Cortex of kidney (tissue), 1 donor: ENCODE data around the gene TRMT2B.
"Not testable (repeated sequence)": the region's sequence is repeated elsewhere in the genome, so short reads cannot be mapped to it uniquely, and the experiment has no call there.

ENCODE experiments used
- DNase-seq: peaks from one replicate; lab custom pipeline; 2025; lab: John Stamatoyannopoulos, UW

TRMT2B gene

DNA sequence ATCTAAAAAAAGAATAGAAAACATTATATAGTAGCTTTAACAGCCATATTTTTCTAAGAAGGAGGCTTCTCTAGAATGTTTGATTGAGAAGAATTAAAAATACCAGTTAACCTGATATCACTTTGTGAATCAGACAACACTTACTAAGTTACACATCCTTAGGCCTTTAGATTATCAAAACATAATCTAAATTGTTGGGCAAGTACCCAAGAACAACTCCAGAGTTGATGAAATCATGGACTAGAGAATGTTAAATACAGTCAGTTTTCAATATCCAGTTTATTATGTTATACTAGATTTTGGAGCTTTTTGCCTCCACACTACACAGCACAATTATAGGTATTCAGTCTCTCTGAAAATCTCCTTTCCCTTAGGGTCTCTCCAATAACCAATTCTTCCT is 42.8 kb downstream of the TRMT2B start:
- DNase-seq = no peak

DNA sequence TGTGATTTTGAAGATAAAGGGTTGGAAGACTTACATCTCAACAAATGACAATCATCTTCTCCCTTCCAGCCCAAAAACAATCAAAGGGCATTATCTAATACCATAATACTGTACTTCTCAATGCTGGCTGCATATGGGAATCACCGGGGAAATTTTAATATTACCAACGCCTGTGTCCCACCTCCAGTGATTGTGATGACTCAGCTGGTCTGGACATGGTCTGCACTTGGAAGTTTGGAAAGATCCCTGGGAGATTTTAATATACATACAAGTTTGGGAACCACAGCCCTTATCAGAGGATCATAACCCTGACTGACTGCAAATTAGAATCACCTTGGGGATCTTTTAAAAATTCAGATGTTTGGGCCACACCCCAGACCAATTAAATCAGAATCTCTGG is 52.5 kb downstream of the TRMT2B start:
- DNase-seq = no peak

DNA sequence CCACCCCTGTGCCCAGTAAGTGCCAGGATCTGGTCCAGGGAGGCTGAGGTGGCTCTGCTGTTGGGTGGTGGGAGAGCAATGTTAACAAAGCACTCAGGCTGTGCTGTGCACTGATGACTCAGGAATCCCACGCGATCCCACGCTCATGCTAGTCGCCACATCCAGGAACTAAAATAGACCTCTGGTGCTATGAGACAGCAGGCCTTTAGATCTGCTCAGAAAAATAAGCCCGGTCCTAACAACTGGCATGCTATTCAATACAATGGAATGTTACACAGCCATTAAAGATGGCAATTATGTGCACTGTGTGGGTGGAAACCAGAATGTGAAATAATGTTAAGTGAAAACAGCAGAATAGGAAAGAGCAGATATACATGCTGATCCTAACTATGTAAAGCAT is 56.4 kb downstream of the TRMT2B start:
- no peak for DNase-seq

DNA sequence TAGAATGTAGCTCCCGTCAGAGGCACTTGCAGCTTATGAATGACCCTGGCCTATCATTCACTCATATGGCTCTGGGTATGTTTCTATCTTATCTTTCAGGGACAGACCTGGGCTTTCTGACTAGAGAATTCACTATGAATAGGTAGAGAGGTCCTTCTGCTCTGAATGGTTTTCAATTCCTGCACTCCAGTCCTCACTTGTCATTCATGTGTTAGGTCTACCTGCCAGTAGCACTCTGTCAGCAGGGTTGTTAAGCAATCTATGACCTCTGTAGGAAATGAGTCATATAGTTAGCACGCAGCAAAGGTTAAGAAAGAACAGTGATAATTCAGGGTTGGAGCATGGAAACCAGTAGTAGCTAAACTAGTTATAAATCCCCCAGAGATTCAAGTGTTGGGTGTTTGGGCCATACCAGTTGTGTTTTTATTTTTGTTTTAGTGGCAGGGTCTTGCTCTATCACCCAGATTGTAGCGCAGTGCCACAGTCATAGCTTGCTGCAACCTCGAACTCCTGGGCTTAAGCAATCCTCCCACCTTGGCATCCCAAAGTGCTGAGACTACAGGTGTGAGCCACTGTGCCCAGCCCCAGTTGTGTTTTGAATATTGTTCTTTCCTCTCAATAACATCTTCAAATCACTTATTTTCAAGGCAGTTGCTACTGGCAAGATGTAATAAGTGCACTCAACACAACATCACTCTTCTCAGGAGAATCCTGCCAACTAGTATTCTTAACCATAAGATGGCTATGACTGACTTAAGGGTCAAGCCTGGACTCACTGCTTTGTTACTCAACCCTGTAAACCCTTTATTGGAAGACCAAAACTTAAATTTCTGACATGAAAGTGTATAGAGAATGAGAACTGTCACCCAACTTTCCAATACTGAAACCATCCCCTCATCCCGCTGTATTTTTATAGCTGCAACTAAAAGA is 57.3 kb downstream of the TRMT2B start:
- no peak for DNase-seq

DNA sequence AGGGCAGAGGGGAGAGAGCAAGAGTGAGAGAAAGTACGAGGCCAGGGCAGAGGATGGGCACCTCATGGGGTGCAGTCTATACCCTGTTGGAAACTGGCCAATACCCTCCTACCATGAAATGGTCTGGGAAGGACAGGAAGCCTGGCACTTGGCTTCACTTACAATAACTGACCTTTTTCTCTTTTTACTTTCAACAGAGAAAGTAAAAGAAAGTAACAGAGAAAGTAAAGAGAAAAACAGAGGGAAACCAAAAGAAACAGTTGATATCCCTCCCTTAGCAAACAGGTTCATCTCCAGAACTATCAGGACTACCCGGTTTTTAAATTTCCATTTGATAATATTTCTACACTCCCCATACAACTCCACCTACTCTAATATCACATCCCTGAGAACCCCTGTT is 61.8 kb downstream of the TRMT2B start:
- DNase-seq = no peak

DNA sequence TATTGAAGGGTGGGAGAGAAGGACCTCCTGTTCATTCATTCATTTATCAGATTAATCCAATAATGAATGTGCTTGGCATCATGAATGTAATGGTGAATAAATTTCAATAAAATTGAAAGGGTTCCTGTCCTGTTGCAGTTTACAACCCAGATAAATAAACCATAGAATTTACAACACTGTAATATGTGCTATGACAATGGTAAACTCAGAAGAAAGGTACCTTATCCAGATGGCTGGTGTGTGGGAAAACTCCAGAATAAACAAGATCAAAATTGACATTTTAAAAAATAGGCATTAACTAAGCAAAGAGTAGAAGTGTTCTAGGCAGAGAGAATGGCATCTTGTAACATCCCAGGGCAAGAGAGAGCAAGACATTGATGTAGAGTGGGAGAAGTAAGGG is 67.1 kb downstream of the TRMT2B start:
- DNase-seq = no peak

DNA sequence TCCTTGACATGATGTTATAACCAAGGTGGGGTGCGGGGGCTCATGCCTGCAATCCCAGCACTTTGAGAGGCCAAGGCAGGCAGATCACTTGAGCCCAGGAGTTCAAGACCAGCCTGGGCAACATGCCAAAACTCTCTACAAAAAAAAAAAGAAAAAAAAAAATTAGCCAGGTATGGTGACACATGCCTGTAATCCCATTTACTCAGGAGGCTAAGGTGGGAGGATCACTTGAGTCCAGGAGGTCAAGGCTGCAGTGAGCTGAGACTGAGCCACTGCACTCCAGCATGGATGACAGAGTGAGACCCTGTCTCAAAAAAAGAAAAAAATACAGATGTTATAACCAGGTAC is 70.4 kb downstream of the TRMT2B start:
- not testable (repeated sequence) for DNase-seq

DNA sequence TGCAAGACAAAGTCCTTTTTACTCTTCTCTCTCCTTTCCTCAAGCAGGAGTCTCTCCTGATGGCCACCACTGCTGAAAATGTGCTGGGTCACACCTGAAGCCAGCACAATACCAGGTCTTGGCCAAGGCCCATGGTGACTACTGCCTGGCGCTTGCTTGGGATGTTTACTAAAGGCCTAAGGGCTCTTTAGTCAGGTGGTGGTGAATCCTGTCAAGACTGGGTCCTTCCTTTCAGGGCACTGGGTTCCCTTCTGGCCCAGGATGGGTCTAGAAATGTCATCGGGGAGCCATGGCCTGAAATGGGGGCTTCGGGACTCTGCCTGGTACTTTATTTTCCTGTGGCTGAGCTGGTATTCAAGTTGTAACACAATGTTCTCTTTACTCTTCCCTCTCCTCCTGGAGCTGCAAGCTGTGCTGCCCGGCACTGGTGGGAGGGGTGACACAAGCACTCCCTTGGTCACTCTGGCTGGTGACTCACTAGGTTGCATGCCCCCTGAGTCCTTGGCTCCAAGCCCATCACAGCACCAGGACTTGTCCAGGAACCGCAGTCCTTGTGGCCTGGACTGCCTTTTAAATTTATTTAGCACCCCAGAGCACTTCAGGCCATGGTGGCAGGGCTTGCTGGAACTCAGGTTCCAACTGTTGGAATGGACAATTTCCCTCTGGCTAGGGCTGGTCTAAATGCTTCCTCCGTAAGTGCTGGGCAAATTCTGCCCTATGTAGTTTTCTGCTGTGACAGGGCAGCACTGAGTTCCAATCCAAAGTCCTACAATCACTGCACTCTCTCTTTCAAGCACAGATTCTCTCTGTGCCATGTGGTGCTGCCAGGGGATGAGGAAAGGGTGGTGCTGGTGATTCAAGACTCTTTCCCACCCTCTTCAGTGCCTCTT is 71.1 kb downstream of the TRMT2B start:
- DNase-seq = no peak

DNA sequence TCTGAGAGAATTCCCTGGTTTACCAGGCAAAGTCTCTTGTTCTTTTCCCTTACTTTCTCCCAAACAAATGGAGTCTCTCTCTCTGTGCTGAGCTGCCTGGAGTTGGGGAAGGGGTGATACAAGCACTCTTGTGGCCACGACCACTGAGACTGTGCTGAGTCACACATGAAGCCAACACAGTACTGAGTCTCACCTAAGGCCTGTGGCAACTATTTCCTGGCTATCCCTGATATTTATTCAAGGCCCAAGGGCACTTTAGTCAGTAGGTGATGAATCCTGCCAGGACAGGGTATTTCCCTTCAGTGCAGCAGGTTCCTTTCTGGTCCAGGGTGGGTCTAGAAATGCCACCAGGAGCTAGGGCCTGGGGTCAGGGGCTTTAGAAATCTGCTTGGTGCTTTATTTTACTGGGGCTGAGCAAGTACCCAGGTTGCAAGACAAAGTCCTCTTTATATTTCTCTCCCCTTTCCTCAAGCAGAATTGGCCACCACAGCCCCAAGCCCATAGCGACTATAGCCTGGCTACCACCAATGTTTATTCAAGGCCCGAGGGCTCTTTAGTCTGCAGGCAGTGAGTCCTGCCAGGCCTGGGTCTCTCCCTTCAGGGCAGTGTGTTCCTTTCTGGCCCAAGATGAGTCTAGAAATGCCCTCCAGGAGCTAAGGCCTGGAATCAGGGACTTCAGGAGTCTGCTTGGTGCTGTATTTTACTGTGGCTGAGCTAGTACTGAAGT is 71.9 kb downstream of the TRMT2B start:
- no peak for DNase-seq

DNA sequence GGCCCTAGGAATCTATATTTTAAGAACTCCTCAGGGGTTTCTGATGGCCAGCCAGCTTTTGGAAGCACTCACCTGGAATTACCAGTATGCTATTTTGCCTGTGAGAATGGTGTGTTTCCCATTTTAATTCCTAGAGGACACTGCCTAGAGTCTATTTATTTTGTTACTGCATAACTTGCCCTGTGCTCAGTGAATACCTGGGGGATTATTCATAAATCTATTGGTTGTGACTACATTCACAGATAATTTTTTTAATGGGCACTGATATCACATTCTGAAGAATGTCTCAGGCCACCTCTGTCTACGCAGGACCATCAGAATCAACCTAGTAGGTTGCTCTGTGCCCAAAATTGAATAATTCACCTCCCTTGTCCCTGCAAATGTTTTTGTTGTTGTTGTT is 75.7 kb downstream of the TRMT2B start:
- no peak for DNase-seq

DNA sequence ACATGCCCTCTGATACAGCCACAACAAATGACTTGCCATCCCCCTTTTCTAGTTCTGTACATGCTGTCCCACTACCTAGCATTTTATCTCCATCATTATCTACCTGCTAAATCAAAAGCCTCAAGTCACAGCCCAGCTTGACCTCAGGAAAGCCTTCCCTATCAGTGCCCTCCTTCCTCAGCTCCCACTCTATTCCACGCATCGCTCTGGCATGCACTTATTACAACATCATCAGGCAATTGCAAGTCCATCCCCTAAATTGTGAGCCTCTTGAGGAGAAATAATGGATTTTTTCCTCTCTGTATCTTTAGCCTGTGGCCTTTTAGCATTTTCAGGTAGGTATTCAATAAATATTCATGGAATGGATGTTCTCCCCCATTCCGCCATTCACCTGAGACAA is 76.7 kb downstream of the TRMT2B start:
- DNase-seq = no peak

DNA sequence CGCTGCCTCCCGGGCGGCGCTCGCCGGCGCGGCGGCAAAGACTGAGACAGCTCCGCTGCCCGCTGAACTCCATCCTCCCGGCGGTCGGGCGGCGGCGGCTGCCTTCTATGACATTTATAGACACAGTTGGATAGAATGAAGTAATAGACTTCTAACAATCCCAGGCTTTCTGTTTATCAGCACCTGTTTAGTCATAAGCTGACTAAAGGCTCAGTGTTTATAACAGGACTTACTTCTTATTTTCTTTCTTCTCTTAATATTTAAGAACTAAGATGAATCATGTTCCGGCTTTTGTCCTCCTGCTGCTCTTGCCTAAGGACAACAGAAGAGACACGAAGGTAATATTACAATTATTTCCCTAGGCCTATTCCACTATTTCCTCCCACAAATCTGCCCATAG is 78.5 kb downstream of the TRMT2B start:
- DNase-seq = no peak

DNA sequence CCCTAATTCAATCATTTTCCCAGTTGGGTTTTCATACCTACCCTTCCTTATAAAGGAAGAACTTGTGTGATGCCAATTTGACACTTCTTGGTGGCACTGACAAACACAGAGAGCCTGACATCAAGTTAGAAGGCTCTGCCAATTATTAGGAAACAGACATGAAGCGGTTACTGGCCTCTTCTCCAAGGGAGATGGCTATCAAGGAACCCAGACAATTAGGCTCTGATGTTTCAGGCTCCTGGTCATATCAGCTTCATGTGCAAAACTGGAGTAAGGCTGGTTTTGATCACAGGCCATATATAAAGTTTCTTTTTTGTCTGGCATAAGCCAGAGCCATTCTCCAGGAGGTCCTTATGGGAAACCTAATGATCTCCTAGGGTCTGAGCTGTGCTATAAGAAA is 82.0 kb downstream of the TRMT2B start:
- DNase-seq = no peak

DNA sequence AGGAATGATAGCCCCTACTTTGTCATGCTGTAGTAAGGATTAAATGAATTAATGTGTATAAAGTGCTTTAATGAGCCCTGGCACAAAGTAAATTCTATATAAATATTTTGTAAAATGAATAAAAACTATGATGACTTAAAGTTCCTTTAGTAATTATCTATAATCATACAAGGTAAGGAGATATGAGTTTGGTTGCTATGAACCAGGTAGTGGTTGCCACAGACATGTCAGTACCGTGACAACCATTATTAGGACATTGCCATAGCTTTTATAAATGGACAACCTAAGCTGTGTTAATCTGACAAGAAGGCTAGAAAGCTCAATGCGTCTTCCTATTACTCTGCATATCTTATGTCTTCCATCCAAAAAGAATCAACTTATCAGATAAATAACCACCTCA is 82.5 kb downstream of the TRMT2B start, which contains the start of gene ARL13A:
Gene ARL13A (plus strand): TSS at position 301 of the 400 bp plus-strand sequence. CDS start 3,982 bp downstream, outside the sequence.
- DNase-seq = no peak

DNA sequence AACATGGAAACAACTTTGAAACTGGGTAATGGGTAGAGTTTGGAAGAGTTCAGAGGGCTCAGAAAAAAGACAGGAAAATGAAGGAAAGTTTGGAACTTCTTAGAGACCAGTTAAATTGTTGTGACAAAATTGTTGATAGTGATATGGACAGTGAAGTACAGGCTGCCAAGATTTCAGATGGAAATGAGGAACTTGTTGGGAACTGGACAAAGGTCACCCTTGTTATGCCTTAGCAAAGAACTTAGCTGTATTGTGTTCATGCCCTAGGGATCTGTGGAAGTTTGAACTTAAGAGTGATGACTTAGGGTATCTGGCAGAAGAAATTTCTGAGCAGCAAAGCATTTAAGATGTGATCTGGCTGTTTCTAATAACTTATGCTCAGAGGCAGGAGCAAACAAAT is 87.5 kb downstream of the TRMT2B start:
- DNase-seq = no peak

DNA sequence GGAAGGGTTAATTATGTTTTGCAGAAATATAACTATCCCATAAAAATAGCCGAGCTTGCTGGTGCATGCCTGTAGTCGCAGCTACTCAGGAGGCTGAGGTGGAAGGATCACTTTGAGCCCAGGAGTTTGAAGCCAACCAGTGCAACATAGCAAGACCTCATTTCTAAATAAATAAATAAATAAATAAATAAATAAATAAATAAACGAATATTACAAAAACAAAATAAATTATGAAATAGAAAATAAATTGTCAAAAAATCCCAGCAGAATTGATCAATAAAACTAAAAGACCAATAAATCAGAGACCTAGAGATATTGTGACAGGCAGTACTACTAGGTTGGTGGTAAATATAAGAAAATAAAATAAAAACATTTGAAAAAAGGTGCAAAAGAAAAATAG is 89.1 kb downstream of the TRMT2B start:
- DNase-seq = no peak
